GM21576 (cell line): ENCODE measurements around the gene SNTN.
"Not testable (repeated sequence)": the region's sequence is repeated elsewhere in the genome, so short reads cannot be mapped to it uniquely, and the experiment has no call there.

Source experiments
- ATAC-seq: cut with Tn5 transposase; IDR thresholded peaks from one replicate; pipeline ENCODE4 v1.9.1; 2021; ENCODE audit warnings: mild to moderate bottlenecking, moderate library complexity; ENCODE audit not compliant: unreplicated experiment

SNTN gene

DNA sequence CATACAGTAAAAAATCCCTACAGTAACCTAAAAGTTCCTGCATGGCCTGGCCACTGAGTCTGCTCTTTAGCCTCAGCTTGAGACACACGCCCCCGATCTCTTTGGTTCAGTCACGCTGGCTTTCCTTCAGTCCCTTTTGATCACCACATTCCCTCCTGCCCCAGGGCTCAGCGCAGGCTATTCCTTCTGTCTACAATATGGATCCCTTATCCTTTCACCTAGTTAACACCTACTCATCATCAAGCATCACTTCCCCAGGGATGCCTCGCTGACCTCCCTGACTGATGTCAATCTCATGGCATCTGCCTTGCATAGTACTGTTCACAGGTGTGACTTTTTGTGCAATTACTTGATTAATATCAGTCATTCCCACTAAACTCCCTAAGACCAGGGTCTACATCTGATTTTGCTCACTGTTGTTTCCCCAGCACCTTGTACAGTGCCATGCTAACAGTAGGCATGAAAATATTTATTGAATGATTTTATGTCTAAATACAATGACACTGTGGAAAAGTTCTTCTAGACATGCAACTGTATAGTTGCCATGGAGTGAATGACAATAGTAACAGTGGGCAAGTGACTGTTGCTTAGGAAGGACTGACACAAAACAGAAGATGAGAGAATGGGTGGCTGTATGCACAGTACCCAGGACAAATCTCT, at the start of gene SNTN:
Gene SNTN, plus strand, starts transcription at position 610 of the 660 bp plus-strand sequence. Its CDS starts 13 bp downstream, at position 623.
- ATAC-seq, result no peak

DNA sequence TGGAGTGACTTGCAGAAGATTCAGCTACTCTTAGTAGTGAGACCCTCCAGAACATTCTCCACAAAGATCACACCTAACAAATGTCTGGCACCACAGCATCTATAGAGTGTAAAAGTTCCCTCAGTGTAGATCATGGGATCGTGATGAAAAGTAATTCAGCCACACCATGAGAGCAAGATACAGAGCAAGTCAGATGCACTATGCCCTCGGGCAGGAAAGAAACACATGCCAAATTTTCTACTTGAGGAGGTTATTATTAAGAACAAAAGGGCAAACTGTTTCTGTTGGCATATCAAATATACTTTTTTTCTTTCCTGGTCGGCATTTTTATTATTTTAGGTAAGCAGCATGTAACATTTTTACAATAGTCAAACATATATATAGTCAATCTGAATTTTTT, 44.8 kb upstream of the SNTN start:
- ATAC-seq, result no peak

DNA sequence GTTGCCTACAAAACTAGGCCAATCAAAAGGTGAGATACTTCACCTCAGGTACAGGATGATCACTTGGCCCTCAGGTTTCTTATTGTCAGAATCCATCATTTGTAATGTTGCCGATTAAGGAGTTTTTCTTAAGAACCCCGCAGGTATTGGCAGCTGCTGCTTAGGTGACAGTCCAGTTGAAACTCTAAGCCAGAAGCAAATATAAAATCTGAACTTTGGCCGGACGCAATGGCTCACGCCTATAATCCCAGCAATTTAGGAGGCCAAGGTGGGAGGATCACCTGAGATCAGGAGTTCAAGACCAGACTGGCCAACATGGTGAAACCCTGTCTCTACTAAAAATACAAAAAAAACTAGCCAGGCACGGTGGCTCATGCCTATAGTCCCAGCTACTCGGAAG, 43.1 kb upstream of the SNTN start:
- no peak for ATAC-seq

GRCh38 chr3:63609834-63610233, 42.6 kb upstream of the SNTN start:
- no peak for ATAC-seq

DNA sequence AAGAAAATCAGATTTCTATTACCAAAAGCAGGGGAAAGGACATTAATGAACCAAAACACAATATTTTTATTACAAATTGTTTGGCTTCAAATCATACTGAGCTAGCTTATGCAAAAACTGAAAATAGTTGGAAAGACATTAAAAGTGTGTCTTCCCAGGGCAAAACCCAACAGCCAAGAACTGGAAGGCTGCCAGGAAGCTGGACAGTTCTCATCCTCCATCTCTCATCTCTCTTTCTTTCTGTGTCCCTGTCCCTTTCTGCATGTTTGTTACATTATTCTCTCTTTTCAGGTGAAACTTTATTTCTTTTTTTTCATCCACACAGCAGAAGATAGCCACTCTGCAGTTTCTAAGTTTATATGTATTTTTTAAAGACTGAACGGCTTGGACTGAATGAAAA, 41.1 kb upstream of the SNTN start:
- ATAC-seq, result no peak

- ATAC-seq, result no peak
Measured at GRCh38 chr3:63613561-63613960, 38.9 kb upstream of the SNTN start.

- no peak for ATAC-seq
Measured at GRCh38 chr3:63617391-63617790, 35.1 kb upstream of the SNTN start.

DNA sequence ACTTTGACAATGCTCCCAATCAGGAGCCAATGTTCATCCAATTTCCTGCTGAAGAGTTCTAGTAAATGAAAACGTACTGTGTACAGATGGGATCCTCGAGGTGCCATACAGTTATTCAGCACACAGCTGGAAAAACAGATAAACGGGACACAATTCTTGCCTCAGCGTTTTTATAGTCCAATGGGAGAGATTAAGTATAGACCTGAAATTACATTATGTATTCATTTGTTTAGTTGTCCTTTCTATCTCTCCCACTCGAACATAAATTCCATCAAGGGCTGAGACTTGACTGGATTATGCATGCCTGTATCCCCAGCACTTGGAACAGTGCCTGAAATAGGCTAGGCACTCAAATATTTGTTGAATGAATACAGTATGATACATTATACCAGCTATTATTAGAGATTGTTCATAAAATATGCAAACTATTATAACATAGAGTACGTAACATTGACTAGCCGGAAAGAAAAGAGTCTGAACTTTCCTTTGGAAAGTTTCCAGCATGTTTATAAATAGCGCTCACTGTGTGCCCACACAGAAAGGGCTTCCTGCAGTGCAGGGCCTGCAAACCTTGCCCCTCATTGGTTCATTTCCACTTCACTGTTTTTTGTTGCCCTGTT, 27.4 kb upstream of the SNTN start:
- ATAC-seq, result no peak

- no peak for ATAC-seq
Measured at GRCh38 chr3:63631670-63632069, 20.8 kb upstream of the SNTN start.

GRCh38 chr3:63635186-63635585, 17.3 kb upstream of the SNTN start:
- ATAC-seq, result no peak

DNA sequence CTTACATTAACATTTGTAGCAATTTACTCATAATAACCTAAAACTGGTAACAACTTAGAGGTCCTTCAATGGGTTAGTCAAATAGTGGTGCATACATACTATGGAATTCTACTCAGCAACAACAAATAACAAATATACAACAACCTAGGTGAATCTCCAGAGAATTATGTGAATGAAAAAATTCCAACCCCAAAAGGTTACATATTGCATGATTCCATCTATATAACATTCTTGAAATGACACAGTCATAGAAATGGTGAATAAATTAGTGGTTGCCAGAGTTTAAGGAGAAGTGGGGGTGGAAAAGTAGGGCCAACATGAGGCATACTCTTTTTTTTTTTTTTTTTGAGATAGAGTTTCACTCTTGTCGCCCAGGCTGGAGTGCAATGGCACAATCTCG, 12.7 kb upstream of the SNTN start:
- ATAC-seq, result no peak

DNA sequence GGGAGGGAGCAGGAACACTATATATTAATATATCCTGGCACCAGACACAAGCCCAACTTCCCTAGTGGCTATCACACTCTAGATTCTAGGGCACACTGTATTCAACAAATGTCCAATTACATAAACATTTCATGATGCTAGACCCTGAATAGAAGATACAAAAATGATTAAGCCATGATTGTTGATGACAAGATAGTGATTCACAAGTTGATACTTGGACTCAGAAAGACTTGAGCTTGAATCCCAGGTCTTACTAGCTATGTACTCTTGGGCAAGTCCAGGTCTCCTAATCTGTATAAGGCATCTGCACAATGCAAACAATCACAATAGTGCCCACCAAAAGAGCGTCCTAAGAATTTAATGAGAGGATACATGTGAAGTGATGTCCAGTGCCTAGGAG, 10.0 kb upstream of the SNTN start:
- no peak for ATAC-seq

DNA sequence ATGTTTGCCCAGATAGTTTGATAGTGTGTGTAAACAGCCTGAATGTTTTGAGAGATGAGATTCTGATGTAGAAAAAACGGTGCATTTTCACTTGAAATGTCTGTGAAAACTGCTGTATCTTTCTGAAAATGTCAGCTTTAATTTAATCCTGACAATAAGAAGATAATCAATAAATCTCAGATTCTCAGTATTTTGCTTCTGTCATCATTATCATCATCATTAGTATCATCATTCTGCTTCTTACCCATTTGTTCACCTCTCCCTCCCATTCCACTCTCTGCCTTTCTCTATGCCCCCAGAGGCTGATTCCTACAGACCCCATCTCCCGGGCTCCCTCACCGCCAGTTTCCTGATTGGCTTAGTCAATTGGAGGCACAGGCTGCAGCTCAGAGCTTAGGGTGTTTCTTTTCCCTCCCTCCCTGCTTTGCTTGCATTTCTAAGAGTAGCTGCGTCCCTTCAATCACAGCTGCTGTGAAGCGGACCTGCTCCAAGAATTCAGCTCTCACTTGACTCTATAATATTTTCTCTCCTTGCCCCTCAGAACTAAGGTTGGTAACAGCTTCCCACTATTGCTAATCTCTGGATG, 8.2 kb upstream of the SNTN start:
- ATAC-seq, result no peak

DNA sequence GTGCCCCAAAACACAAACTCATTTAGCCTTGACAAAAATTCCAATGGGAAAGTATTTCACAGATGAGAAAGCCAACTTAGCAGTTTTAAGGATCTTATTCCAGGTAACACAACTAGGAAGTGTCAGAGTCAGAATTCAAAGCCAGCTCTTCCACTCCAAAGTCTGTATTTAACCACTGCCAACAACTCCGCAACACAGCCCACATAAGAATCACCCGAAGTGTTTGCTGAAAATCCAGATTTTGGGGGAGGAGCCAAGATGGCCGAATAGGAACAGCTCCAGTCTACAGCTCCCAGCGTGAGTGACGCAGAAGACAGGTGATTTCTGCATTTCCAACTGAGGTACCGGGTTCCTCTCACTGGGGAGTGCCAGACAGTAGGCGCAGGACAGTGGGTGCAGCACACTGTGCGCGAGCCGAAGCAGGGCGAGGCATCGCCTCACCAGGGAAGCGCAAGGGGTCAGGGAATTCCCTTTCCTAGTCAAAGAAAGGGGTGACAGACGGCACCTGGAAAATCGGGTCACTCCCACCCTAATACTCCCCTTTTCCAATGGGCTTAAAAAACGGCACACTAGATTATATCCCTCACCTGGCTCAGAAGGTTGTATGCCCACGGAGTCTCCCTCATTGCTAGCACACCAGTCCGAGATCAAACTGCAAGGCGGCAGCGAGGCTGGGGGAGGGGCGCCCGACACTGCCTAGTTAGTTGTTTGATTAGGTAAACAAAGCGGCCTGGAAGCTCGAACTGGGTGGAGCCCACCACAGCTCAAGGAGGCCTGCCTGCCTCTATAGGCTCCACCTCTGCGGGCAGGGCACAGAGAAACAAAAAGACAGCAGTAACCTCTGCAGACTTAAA, 7.3 kb upstream of the SNTN start:
- ATAC-seq, result not testable (repeated sequence)

DNA sequence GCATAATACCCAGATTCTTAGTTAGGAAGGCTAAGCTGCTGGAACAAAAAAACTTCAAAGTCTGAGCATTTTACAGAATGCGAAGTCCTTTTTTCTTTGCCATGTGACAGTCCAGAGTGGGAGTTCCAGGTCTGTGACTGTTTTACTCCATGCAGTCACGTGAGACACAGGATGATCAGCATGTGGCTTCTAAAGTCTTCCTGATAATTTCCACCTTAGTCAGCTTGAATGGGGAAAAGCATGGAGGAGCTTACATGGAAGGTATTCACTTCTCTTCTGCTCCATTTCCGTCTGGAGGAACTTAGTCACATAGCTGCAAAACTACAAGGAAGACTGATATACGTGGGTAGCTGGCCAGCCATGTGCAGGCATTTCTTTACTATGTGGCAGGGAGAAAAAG, 1.7 kb downstream of the SNTN start:
- ATAC-seq, result no peak

DNA sequence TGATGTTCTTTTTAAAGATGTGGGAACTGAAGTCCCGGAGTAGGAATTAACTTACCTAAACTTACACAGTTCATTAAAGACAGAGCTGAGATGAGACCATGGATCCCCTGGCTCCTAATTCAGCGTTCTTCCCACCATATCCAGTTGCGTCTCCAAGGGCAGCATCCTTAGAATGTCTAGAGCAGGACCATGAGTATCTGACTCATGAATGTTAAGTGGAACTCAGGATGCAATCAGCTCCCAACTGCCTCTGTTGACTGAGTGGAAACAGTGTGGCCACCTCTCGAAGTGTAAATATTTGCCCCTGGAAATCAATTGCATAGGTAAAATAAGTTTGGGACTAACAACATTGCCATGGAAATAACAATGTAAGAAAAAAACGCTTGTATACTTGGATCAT, 2.5 kb downstream of the SNTN start:
- ATAC-seq, result no peak

GRCh38 chr3:63655519-63655918, 3.0 kb downstream of the SNTN start:
- ATAC-seq, result no peak

GRCh38 chr3:63656786-63657185, 4.3 kb downstream of the SNTN start:
- ATAC-seq, result no peak

- ATAC-seq, result no peak
Measured at GRCh38 chr3:63661242-63661641, 8.8 kb downstream of the SNTN start.

DNA sequence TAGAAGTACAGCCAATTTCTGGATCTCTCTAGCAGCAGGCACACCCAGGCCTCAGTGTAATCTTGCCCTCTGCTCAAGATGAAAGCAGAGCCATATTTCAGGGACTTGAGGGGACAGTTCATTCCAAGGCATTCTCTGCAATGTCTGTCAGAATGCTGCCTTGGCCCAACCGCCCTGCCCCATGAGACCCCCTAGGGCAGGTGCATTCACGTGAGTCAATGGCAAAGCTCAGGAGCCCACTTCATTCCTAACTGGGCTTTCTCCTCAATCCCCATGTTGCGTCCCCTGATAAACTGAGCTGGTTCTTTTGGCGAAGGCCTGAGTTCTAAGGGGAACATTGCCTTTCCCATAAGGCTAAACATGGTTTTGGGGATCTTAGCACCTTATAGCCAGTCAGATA, 9.5 kb downstream of the SNTN start:
- ATAC-seq, result no peak

GRCh38 chr3:63662500-63662899, 10.0 kb downstream of the SNTN start:
- no peak for ATAC-seq

DNA sequence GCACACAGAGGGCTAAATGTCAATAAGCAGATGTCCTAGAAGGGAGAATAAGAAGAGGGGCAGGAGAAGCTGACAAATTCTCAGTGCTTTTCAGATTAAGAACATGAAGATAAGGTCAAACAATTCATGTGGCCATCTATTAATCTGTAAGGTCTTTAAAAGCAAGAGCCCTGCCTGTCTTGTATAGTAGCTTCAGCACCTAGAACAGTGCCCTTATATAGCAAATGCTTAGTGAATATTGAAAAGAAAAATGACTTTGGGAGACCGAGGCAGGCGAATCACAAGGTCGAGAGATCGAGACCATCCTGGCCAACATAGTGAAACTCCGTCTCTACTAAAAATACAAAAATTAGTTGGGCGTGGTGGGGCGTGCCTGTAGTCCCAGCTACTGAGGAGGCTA, 18.1 kb downstream of the SNTN start:
- ATAC-seq, result no peak
